K562 (cell line): ENCODE measurements around the gene RPS6KA2. TPM values are rescaled to one million over a fixed set of nuclear protein-coding genes. Genes with fewer than 3 reads are reported as not detected.

Source experiments
- ATAC-seq: fragments of 200-7000 bp; cut with Tn5 transposase; 3 replicates; pipeline ENCODE4 v1.9.1; 2020; ENCODE audit warnings: moderate library complexity
- BruUV-seq: library from RNA; stranded (reverse); fragments of 400-500 nt; replicated peaks from 2 replicates; lab custom pipeline; 2021; lab: Mats Ljungman, UMichigan
- CTCF ChIA-PET: fragments of 300-600 bp; formaldehyde crosslinking; extraction: SDS; loops from one replicate; lab custom pipeline; 2021; ENCODE audit warnings: low intra/inter-chr PET ratio; lab: Yijun Ruan, JAX
- POLR2A ChIA-PET: fragments of 300-600, 350-650 bp; sonication (Branson Sonifier 250); formaldehyde crosslinking; extraction: SDS; loops from one replicate; lab custom pipeline; 2021; ENCODE audit warnings: antibody characterized with exemption, inconsistent platforms; lab: Yijun Ruan, JAX
- DNase-seq, 4 experiments: peaks; one replicate each; pipeline versions ENCODE4 v3.0.0 to v3.0.0-alpha.2; 2011 to 2018; ENCODE audit warnings: low spot score in 3 of 4, mixed read lengths in 3 of 4; ENCODE audit errors: extremely low read depth in 1 of 4
- FAIRE-seq: peaks from 2 replicates; lab custom pipeline; 2011; peaks lifted over from hg19 to GRCh38; lab: Jason Lieb, UNC
- H2AFZ ChIP-seq: 2 replicates; pipeline ENCODE4 v1.6.0; 2011; ENCODE audit warnings: low read depth, low read length, control low read depth, inconsistent platforms
- H3K27ac ChIP-seq: fragments of 200-600 bp; 3 replicates; pipeline ENCODE4 v1.8.0; 2011; ENCODE audit warnings: low read depth, mild to moderate bottlenecking, control low read depth, inconsistent platforms, low read length, moderate library complexity, mixed read lengths; ENCODE audit errors: extremely low read depth
- H3K27me3 ChIP-seq, 2 experiments: fragments of 300-600 bp in 1 of 2; 2 replicates in 1 of 2; 3 replicates in 1 of 2; pipeline versions ENCODE4 v1.6.0 to v1.8.0; 2011; ENCODE audit warnings: inconsistent platforms in 2 of 2, low read length in 2 of 2, mild to moderate bottlenecking in 1 of 2, mixed read lengths in 1 of 2, moderate library complexity in 1 of 2; ENCODE audit not compliant: control insufficient read depth in 2 of 2, insufficient read depth in 2 of 2
- H3K36me3 ChIP-seq: fragments of 300-600 bp; 3 replicates; pipeline ENCODE4 v1.8.0; 2011; ENCODE audit warnings: mild to moderate bottlenecking, low read length, inconsistent platforms; ENCODE audit not compliant: control insufficient read depth, insufficient read depth
- H3K4me1 ChIP-seq, 2 experiments: fragments of 200-600 bp in 1 of 2; replicated peaks in 1 of 2; 2 replicates in 1 of 2; 3 replicates in 1 of 2; pipeline versions ENCODE4 v1.5.1 to v1.8.0; 2011; ENCODE audit warnings: inconsistent platforms in 2 of 2, low read length in 2 of 2, mild to moderate bottlenecking in 1 of 2, mixed read lengths in 1 of 2, moderate library complexity in 1 of 2; ENCODE audit not compliant: control insufficient read depth in 2 of 2, insufficient read depth in 2 of 2
- H3K4me2 ChIP-seq: 2 replicates; pipeline ENCODE4 v1.6.1; 2011; ENCODE audit warnings: low read length, control low read depth, inconsistent platforms, mixed read lengths; ENCODE audit not compliant: insufficient read depth
- H3K4me3 ChIP-seq: fragments of 200-600 bp; sonication (generic), shearing (Covaris generic); 2 replicates; pipeline ENCODE4 v1.5.1; 2016; ENCODE audit warnings: control low read depth, inconsistent platforms
- H3K79me2 ChIP-seq: fragments of 200-600 bp; 3 replicates; pipeline ENCODE4 v1.8.0; 2011; ENCODE audit warnings: low read length, inconsistent platforms; ENCODE audit not compliant: control insufficient read depth, insufficient read depth
- H3K9ac ChIP-seq, 2 experiments: 2 replicates each; pipeline versions ENCODE4 v1.6.0 to v1.6.1; 2011; ENCODE audit warnings: low read depth in 2 of 2, low read length in 2 of 2, control low read depth in 1 of 2, inconsistent platforms in 1 of 2, mild to moderate bottlenecking in 1 of 2, mixed read lengths in 1 of 2; ENCODE audit not compliant: insufficient read depth in 1 of 2
- H3K9me1 ChIP-seq: one replicate; pipeline ENCODE4 v1.6.0; 2011; ENCODE audit warnings: inconsistent platforms, mild to moderate bottlenecking, low read length, moderate library complexity; ENCODE audit not compliant: control insufficient read depth, insufficient read depth
- H3K9me3 ChIP-seq: replicated peaks from 2 replicates; pipeline ENCODE4 v1.5.1; 2011; ENCODE audit warnings: low read depth, low read length, inconsistent platforms; ENCODE audit not compliant: control insufficient read depth, insufficient read depth
- H4K20me1 ChIP-seq: replicated peaks from 2 replicates; pipeline ENCODE4 v1.6.1; 2011; ENCODE audit warnings: low read length, inconsistent platforms, mixed read lengths; ENCODE audit not compliant: control insufficient read depth, insufficient read depth
- FOXA3 ChIP-seq, 2 experiments: fragments of 450-650 bp in 1 of 2; sonication (generic) in 1 of 2; formaldehyde crosslinking; IDR thresholded peaks in 1 of 2; conservative IDR thresholded peaks in 1 of 2; 2 replicates each; pipeline versions ENCODE4 v1.4.0 to v1.8.0; 2020 to 2022; ENCODE audit warnings: mild to moderate bottlenecking in 2 of 2, missing genetic modification reagents in 1 of 2
- HDGF ChIP-seq: fragments of 450-650 bp; IDR thresholded peaks from 2 replicates; pipeline ENCODE4 v1.6.1; 2016
- HMG20B ChIP-seq: fragments of 250-450 bp; sonication (Bioruptor Pico); IDR thresholded peaks from 2 replicates; pipeline ENCODE4 v1.5.0; 2021; ENCODE audit warnings: mild to moderate bottlenecking
- KHSRP ChIP-seq: fragments of 450-650 bp; IDR thresholded peaks from 2 replicates; pipeline ENCODE4 v1.6.1; 2017
- KLF10 ChIP-seq: fragments of 250-450 bp; sonication (Bioruptor Pico); IDR thresholded peaks from 2 replicates; pipeline ENCODE4 v1.6.1; 2021; ENCODE audit warnings: matching md5 sums
- NR1H2 ChIP-seq: sonication (generic); formaldehyde crosslinking; IDR thresholded peaks from 2 replicates; pipeline ENCODE4 v1.4.0; 2020; ENCODE audit warnings: mild to moderate bottlenecking, missing genetic modification reagents
- SMAD3 ChIP-seq: fragments of 450-650 bp; formaldehyde crosslinking; conservative IDR thresholded peaks from 2 replicates; pipeline ENCODE4 v1.4.0; 2020; ENCODE audit warnings: mild to moderate bottlenecking
- SNRNP70 ChIP-seq: fragments of 200-400 bp; formaldehyde crosslinking; optimal IDR thresholded peaks from 2 replicates; pipeline ENCODE3; 2017; ENCODE audit warnings: low read depth, low read length
- TAL1 ChIP-seq: fragments of 450-650 bp; IDR thresholded peaks from 2 replicates; pipeline ENCODE4 v1.6.1; 2016; ENCODE audit warnings: mild to moderate bottlenecking
- TSC22D4 ChIP-seq: fragments of 450-650 bp; IDR thresholded peaks from 2 replicates; pipeline ENCODE4 v1.6.1; 2016; ENCODE audit warnings: missing genetic modification characterization, missing biosample characterization, control low read depth
- ZFP36 ChIP-seq: fragments of 150-350 bp; IDR thresholded peaks from 2 replicates; pipeline ENCODE4 v1.6.1; 2018; ENCODE audit warnings: low read length, low read depth; ENCODE audit not compliant: partially characterized antibody
- ZNF551 ChIP-seq: fragments of 250-450 bp; sonication (Bioruptor Pico); IDR thresholded peaks from 2 replicates; pipeline ENCODE4 v1.5.0; 2021; ENCODE audit warnings: mild to moderate bottlenecking, moderate library complexity
- ZNF766 ChIP-seq: fragments of 200-800 bp; sonication (Bioruptor generic); conservative IDR thresholded peaks from 2 replicates; pipeline ENCODE4 v1.6.1; 2016; ENCODE audit warnings: missing genetic modification characterization, missing compliant biosample characterization
- WGBS: fragments of 100-300 bp; shearing (Covaris generic); methylation state at CpG from one replicate; pipeline ENCODE4 v1.1.6; 2016; ENCODE audit warnings: low coverage, mixed read lengths; ENCODE audit not compliant: insufficient coverage; ENCODE audit errors: missing lambda C conversion rate; 5-methylcytosine and 5-hydroxymethylcytosine counted together
- in situ Hi-C: fragments of 300-500 bp; cut with MboI; formaldehyde crosslinking; loops from 4 replicates; pipeline ENCODE4 v1.15.0; 2018; ENCODE audit warnings: inconsistent platforms, mixed read lengths
- intact Hi-C: fragments of 100-400 bp; cut with micrococcal nuclease; formaldehyde crosslinking; loops from 2 replicates; pipeline ENCODE4 v1.14.2; 2022
- polyA plus RNA-seq, 8 experiments: library from polyadenylated mRNA; depleted of rRNA in 4 of 8; stranded (reverse) in 5 of 8; unstranded in 3 of 8; fragments of >200 nt; fragmentation: Nextera tagmentation in 2 of 8; fragmentation: Illumina TruSeq in 1 of 8; extraction: Ambion mirVana in 2 of 8; extraction: Trizol in 1 of 8; gene quantifications; 2 replicates each; pipeline versions ENCODE4 v1.2.1 to v1.2.3, GENCODE V29; 2011 to 2014; ENCODE audit warnings: inconsistent platforms in 1 of 8, missing spikeins in 1 of 8
- total RNA-seq, 7 experiments: library from RNA; depleted of rRNA in 6 of 7; stranded (reverse); fragments of >200 nt in 6 of 7; fragmentation: Illumina TruSeq in 2 of 7; extraction: Trizol in 2 of 7; gene quantifications; 2 replicates each; pipeline versions ENCODE4 v1.2.1 to v1.2.3, GENCODE V29; 2011 to 2021; ENCODE audit warnings: low replicate concordance in 1 of 7
- TF ChIP-seq, protein P1 (sequence below): fragments of 200-800 bp; sonication (Bioruptor generic); IDR thresholded peaks from 2 replicates; pipeline ENCODE4 v1.6.1; 2017; ENCODE audit warnings: missing genetic modification characterization, missing compliant biosample characterization
- TF ChIP-seq, protein P2 (sequence below): fragments of 250-450 bp; sonication (Bioruptor Pico); IDR thresholded peaks from 2 replicates; pipeline ENCODE4 v1.4.0; 2020; ENCODE audit warnings: mild to moderate bottlenecking, moderate library complexity
- TF ChIP-seq, protein P3 (sequence below): IDR thresholded peaks from 2 replicates; pipeline ENCODE4 v1.6.1; 2011; ENCODE audit warnings: borderline replicate concordance, low read depth, mild to moderate bottlenecking, moderate library complexity, low read length; ENCODE audit not compliant: insufficient read depth, poor library complexity, severe bottlenecking

The RPS6KA2 gene
- total and polyA plus RNA-seq, 9 of the 15 experiments (the other 6 are each of a cell fraction or from before 2014, with no cell fraction given) = 0.29 to 1.00 (median 0.53) TPM

DNA sequence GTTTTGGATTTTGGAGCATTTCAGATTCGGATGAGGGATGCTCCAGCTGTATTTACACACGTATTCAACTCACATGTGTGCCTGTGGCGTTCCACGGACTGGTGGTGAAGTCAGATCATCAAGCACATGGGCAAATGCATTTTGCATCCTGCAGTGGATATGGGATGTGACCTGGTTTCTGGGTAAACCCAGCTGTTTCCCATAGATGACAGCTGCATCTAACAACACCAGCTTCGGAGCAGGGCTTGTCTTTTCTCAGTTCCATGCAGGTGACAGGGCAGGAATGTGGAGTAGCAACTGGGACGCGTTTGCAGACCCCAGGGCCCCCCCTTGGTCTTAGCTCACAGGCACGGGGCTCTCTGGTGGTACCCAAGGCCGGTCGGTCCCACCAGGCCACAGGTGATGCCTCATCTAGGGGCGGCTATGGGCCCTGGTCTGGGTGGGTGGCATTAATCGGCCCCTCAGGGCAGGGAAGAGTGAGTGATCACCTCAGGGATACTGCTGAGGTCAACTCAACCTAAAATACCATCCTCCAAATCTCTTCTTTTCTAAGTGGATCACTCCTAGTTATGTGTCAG lies 123.8 kb downstream of the RPS6KA2 start:
- ChIA-PET CTCF (no interaction called here), POLR2A (no interaction called here)
- Histone ChIP-seq H3K4me2 (no peak overlapping the region), H3K27me3 (peaks cover 54 to 92% of the 10 kb centered on the region in 2 experiments), H4K20me1 (no peaks in the 10 kb centered on the region), H3K79me2 (no peaks in the 10 kb centered on the region), H3K9ac (no peak overlapping the region), H3K36me3 (no peaks in the 10 kb centered on the region), H3K9me3 (no peaks in the 10 kb centered on the region), H3K4me3 (no peak overlapping the region), H3K9me1 (no peaks in the 10 kb centered on the region), H3K4me1 (no peaks in the 10 kb centered on the region; a peak in 1 of 5 replicates), H3K27ac (no peak overlapping the region), H2AFZ (no peak overlapping the region)
- intact Hi-C loops = no loop called here
- no TSS peak for BruUV-seq
- FAIRE-seq (no peak), DNase-seq (no peak), ATAC-seq (no peak)
- WGBS = 3% methylated on average over 11 of the region's 12 CpGs
- in situ Hi-C loops = no loop called here
- TF ChIP-seq TSC22D4 (no peak), KHSRP (no peak), ZNF551 (CRISPR knock-in tag) (no peak), HDGF (no peak), ZNF766 (CRISPR knock-in tag) (no peak), TAL1 (no peak), ZFP36 (no peak), SMAD3 (CRISPR knock-in tag) (no peak), FOXA3 (CRISPR knock-in tag; conservative IDR thresholded peaks at IDR 0.05 in 1 of 2, IDR thresholded peaks at IDR 0.05 in 1 of 2) (no peak), HMG20B (CRISPR knock-in tag) (no peak), SNRNP70 (no peak), KLF10 (CRISPR knock-in tag) (no peak), NR1H2 (CRISPR knock-in tag) (no peak)
- TF ChIP-seq, protein P1, sequence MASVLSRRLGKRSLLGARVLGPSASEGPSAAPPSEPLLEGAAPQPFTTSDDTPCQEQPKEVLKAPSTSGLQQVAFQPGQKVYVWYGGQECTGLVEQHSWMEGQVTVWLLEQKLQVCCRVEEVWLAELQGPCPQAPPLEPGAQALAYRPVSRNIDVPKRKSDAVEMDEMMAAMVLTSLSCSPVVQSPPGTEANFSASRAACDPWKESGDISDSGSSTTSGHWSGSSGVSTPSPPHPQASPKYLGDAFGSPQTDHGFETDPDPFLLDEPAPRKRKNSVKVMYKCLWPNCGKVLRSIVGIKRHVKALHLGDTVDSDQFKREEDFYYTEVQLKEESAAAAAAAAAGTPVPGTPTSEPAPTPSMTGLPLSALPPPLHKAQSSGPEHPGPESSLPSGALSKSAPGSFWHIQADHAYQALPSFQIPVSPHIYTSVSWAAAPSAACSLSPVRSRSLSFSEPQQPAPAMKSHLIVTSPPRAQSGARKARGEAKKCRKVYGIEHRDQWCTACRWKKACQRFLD (CRISPR knock-in tag) = no peak
- TF ChIP-seq, protein P2, sequence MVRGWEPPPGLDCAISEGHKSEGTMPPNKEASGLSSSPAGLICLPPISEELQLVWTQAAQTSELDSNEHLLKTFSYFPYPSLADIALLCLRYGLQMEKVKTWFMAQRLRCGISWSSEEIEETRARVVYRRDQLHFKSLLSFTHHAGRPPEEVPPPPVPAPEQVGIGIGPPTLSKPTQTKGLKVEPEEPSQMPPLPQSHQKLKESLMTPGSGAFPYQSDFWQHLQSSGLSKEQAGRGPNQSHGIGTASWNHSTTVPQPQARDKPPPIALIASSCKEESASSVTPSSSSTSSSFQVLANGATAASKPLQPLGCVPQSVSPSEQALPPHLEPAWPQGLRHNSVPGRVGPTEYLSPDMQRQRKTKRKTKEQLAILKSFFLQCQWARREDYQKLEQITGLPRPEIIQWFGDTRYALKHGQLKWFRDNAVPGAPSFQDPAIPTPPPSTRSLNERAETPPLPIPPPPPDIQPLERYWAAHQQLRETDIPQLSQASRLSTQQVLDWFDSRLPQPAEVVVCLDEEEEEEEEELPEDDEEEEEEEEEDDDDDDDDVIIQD = no peak
- TF ChIP-seq, protein P3, sequence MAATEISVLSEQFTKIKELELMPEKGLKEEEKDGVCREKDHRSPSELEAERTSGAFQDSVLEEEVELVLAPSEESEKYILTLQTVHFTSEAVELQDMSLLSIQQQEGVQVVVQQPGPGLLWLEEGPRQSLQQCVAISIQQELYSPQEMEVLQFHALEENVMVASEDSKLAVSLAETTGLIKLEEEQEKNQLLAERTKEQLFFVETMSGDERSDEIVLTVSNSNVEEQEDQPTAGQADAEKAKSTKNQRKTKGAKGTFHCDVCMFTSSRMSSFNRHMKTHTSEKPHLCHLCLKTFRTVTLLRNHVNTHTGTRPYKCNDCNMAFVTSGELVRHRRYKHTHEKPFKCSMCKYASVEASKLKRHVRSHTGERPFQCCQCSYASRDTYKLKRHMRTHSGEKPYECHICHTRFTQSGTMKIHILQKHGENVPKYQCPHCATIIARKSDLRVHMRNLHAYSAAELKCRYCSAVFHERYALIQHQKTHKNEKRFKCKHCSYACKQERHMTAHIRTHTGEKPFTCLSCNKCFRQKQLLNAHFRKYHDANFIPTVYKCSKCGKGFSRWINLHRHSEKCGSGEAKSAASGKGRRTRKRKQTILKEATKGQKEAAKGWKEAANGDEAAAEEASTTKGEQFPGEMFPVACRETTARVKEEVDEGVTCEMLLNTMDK = no peak
